AG09309 (cell line): ENCODE data around the gene GSTK1.

ENCODE experiments used
- DNase-seq: peaks from one replicate; pipeline ENCODE4 v3.0.0-alpha.2; 2010; ENCODE audit warnings: low read depth
- H3K4me3 ChIP-seq: 2 replicates; pipeline ENCODE4 v1.5.1; 2011; ENCODE audit warnings: mild to moderate bottlenecking, low read depth, low read length, moderate library complexity; ENCODE audit not compliant: control insufficient read depth
- TF ChIP-seq, protein P1 (sequence below): IDR thresholded peaks from 2 replicates; pipeline ENCODE4 v1.5.1; 2011; ENCODE audit warnings: mild to moderate bottlenecking, low read depth, low read length, inconsistent platforms; ENCODE audit not compliant: insufficient read depth, control insufficient read depth; ENCODE audit errors: missing control alignments

GSTK1 gene

DNA sequence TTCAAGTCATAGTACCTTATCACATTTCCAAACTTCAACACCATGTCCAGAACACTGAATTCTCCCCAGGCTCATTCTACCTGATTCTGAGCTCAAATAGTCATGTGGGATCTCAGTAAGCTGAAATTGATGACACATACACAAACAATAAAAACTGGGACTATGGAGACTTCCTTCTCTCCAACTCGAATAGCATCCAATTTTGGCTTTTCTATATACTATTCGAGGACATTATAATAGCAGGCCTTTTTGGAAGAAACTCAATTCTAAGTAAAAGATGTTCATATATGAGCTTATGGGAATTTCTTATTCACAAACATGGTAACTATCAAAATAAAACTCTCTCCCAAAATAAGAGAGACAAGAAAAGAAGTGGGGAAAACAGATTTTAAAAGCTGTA lies 42.0 kb upstream of the GSTK1 start:
- TF ChIP-seq, protein P1, sequence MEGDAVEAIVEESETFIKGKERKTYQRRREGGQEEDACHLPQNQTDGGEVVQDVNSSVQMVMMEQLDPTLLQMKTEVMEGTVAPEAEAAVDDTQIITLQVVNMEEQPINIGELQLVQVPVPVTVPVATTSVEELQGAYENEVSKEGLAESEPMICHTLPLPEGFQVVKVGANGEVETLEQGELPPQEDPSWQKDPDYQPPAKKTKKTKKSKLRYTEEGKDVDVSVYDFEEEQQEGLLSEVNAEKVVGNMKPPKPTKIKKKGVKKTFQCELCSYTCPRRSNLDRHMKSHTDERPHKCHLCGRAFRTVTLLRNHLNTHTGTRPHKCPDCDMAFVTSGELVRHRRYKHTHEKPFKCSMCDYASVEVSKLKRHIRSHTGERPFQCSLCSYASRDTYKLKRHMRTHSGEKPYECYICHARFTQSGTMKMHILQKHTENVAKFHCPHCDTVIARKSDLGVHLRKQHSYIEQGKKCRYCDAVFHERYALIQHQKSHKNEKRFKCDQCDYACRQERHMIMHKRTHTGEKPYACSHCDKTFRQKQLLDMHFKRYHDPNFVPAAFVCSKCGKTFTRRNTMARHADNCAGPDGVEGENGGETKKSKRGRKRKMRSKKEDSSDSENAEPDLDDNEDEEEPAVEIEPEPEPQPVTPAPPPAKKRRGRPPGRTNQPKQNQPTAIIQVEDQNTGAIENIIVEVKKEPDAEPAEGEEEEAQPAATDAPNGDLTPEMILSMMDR: no peak
- DNase-seq: no peak
- H3K4me3 ChIP-seq: no peak overlapping the region

DNA sequence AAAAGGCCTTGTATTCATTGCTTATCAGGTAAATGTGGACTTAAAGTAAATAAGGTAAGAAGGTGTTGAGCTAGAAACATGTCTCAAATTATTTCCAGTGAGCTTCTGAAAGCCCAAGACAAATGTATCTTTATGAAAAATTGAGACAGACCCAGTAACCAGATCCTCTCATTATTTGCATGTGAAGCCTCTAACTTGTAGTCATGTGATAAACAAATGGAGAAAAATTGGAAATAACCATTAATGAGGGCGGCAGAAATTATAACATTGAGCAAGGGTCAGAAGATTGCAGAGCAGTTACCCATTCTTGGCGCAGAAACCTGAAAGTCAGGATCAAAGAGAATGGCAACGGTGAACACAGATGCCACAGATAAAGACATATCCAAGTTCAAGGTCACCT lies 41.5 kb upstream of the GSTK1 start, which contains the start of gene TAS2R40:
TAS2R40 (plus strand) TSS at position 301 of the 400 bp plus-strand sequence; CDS start at position 343, 42 bp downstream.
- H3K4me3 ChIP-seq: no peak within 1 kb of the TSS
- DNase-seq: no peak
- TF ChIP-seq, protein P1: no peak

DNA sequence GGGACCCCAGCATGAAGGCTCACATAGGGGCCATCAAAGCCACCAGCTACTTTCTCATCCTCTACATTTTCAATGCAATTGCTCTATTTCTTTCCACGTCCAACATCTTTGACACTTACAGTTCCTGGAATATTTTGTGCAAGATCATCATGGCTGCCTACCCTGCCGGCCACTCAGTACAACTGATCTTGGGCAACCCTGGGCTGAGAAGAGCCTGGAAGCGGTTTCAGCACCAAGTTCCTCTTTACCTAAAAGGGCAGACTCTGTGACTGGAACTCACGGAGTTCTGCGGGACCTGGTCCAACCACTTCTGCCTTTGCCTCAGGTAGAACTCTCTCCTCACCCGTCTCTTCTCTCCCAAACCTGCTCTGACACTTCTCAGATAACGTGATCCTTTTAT lies 40.5 kb upstream of the GSTK1 start:
- H3K4me3 ChIP-seq: no peak overlapping the region
- TF ChIP-seq, protein P1: no peak
- DNase-seq: no peak

DNA sequence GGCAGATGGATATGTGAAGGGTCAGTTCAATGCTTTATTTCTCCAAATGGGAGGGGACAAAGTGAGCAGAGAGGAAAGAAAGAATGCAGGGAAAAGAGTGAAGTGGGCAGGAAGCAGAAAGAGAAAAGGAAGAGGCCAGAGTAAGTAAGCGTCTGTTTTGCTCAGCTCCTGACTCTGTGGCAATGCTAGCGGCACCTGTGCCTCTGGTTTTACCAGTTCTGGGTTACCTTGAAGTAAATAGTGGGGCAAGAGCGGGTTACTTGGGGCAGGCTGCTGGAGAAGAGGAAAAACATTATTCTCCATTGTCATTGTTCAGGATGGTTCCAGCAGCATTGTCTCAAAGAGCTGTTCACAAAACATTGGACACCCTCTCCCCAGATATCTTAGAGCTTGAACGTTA lies 39.5 kb upstream of the GSTK1 start:
- TF ChIP-seq, protein P1: no peak
- no peak for DNase-seq
- H3K4me3 ChIP-seq: no peak overlapping the region

DNA sequence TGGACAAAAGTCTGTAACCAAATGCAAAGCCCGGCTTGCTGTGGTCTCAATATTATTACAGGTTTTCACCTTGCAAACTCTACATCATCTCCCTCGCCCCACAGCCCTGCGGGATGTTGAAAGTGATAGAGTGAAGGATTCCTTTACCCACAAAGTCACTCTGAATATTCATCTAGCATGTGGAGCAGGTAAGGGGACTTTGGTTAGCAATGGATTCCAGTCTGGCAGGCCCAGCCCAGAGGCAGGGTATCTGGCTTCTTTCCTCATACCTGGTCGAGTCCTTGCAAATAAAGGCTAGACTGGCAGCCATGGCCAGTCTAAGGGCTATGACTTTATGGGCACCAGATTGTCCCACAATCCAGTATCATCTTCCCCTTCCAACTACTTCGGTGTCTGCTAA lies 38.2 kb upstream of the GSTK1 start:
- TF ChIP-seq, protein P1: no peak
- no peak overlapping the region for H3K4me3 ChIP-seq
- no peak for DNase-seq

DNA sequence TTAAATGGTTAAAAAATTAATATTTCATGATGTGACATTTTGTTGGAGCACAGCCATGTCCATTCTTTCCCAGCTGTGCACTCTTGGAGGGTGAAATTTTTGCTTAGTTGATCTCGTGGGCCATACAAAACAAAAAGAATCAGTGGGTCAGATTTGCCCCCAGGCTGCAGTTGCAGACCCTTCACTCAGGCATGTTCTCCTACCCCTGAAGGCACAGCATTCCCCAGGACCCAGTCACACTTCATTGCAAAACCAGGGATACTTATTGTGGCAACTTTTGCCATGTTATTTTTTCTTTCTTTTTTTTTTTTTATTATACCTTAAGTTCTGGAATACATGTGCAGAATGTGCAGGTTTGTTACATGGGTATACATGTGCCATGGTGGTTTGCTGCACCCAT lies 35.4 kb upstream of the GSTK1 start:
- TF ChIP-seq, protein P1: no peak
- H3K4me3 ChIP-seq: no peak overlapping the region
- DNase-seq: no peak
